GM18867 (cell line): ENCODE measurements around the gene TMEM273.

ENCODE experiments used
- ATAC-seq: cut with Tn5 transposase; IDR thresholded peaks from one replicate; pipeline ENCODE4 v1.9.1; 2021; ENCODE audit warnings: mild to moderate bottlenecking, moderate library complexity; ENCODE audit not compliant: unreplicated experiment

TMEM273 gene

GRCh38 chr10:49119746-49120145, 68.4 kb downstream of the TMEM273 start:
- no peak for ATAC-seq

- ATAC-seq, result no peak
Observed at GRCh38 chr10:49118430-49119074, 69.6 kb downstream of the TMEM273 start.

DNA sequence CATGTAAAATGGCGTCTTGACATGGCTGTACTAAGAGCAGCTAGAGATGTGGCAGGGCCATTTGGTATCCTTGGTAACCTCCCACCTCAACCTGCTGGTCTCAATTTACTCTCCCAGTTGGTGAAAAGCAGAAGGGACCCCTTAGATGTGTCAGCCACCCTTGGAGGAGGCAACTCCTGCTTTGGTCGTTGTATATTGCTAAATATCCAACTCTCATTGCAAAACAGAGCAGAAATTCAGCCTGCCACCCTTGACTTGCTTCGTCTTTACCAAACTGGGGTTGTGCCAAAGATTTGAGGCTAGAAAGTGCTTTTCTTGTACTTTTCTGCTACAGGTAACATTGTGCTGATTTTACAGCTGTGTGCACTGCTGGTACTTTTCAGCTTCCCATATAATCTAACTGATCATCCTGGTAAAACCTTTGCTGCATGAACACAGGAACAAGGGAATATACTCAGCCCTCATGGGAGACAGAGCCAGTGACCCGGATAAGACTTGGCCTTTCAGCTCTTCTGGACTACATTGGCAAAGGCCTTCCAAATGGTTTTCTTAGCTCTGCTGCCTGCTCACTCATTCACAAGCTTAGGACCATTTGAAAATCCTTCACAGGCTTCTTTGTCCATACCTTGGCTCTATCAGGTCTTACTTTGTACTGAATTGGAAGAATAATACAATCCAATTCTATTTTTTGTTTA, 70.7 kb downstream of the TMEM273 start:
- ATAC-seq, result no peak

GRCh38 chr10:49116509-49117375, 71.4 kb downstream of the TMEM273 start:
- no peak for ATAC-seq

- ATAC-seq, result no peak
Observed at GRCh38 chr10:49115796-49116508, 72.2 kb downstream of the TMEM273 start.

GRCh38 chr10:49115015-49115795, 73.0 kb downstream of the TMEM273 start, which contains the start of gene VSTM4:
TSS of gene VSTM4 (minus strand) at chr10:49115522. CDS start at chr10:49115485, 37 bp downstream.
- ATAC-seq, result no peak

DNA sequence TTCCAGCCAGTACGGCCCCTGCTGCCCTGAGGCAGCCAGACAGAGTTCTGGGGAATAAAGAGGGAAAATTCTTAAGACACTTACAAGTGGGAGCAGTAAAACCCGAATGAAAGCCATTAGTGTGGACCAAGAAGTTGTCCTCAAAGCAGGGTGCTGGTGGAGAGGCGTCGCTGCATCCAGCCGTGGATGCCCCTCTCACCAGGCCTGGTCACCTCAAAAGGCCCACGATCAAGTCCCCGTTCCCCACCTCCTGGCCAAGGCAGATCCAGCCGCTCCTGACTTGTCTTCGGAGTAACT, 73.5 kb downstream of the TMEM273 start:
- no peak for ATAC-seq

- ATAC-seq, result no peak
Observed at GRCh38 chr10:49113741-49114141, 74.5 kb downstream of the TMEM273 start.

GRCh38 chr10:49112851-49113250, 75.3 kb downstream of the TMEM273 start:
- ATAC-seq, result no peak

GRCh38 chr10:49112098-49112497, 76.1 kb downstream of the TMEM273 start:
- no peak for ATAC-seq

- no peak for ATAC-seq
Observed at GRCh38 chr10:49111320-49111698, 76.9 kb downstream of the TMEM273 start.

DNA sequence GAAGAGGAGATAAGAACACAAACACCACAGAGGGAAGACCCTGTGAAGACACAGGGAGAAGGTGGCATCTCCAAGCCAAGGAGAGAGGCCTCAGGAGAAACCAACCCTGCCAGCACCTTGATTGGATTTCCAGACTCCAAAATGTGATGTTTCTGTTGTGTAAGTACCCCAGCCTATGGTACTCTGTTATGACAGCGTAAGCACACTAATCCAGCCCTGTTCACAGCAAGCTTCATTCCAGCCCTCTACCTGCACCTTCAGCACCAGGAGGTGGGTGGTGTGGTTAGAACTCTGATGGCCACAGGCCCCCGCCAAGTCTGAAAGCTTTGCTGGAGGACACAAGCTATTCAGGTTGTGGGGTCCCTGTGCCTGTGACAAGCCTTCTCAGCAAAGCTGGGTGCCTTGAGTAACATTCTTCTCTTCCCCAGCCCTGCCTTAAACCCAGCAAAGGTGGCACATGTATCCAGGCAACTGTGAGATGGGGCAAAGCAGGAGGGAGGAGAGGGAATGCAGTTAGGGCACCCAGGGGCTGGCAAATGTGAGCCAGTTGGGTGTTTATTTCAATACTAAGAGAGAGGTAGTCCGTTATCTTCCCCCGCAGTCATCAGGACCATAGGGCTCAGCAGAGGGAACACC, 77.4 kb downstream of the TMEM273 start:
- no peak for ATAC-seq

- ATAC-seq, result no peak
Observed at GRCh38 chr10:49109669-49110340, 78.4 kb downstream of the TMEM273 start.

DNA sequence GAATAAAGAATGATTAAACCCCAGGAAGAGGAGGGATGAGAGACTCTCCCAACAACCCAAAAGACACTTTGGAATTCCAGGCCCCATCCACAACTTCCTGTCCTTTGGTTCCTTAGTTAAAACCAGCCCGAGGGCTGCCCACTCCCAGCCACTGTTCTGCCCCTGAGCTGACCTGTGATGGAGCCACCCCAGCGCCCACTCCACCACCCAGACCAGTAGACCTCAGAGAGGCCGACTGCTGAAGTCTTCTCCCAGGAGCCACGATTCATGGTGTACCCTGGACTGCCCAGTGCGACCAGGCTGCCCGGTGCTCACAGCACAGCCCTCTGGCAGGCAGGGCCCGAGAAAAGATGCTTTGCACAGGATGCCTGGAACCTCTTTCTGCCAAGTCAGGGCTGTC, 79.5 kb downstream of the TMEM273 start:
- ATAC-seq, result no peak

DNA sequence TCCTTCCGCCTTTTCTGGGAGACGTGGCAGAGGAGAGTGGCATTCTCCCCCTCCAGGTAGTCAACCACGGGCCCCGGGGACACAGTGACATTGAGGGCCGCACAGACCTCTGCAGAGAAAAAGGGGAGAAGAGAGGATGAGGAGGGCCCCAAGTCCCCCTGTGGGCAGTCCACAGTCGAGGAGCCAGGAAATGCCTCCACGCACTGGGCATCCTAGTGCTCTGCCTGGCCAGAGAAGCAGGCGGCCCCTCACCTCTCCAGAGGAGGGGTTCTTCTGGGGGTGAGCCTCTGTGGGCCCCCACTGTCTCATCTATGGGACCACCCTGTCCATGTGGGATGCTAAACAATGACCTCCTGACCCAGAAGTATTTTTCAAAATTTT, 80.3 kb downstream of the TMEM273 start:
- no peak for ATAC-seq

DNA sequence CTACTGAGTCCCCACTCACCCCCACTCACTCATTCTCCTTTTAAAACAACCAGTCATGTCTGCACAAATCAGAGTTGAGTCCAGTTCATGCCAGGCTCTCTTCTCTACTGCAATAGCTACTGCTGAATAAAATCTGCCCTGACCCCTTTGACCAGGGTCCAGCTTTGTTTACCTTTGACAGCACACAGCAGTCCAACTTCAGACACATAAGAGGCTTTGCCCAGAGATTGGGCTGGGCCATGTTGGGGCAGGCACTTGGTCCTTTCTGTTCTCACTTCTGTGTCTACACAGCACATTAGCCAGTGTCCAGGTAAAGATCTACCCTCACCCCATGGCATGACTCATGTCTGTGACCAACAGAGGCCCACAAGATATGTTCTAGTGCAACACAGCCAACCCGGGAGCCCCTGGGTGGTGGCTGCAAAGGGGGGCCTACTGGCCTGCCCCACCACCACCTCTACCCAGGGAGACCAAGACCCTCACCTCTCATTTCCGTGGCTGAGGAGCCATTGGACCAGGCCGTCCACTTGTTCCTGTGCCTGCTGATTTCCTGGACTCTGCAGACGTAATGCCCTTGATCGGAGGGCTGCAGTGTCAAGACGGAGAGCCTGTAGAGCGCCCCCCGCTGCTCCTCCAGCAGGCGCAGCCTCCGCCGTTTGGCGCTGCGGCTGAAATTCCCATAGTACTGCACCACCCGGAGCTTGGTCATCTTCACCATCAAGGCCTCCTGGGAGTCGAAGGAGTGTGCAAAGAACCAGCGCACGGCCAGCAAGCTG, 80.9 kb downstream of the TMEM273 start:
- no peak for ATAC-seq

- ATAC-seq, result no peak
Observed at GRCh38 chr10:49106451-49106850, 81.7 kb downstream of the TMEM273 start.

DNA sequence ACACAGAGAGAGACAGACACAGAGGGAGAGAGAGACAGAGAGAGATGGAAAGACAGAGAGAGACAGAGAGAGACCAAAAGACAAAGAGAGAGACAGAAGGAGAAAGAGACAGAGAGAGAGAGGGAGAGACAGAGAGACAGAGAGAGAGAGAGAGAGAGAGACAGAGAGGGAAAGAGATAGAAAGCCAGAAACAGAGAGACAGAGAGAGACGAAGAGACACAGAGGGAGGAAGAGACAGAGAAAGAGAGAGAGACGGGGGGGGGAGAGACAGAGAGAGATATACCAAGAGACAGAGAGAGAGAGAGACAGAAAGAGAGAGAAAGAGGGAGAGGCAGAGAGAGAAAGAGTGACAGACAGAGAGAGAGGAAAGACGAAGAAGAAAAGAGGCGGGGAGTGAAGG, 83.1 kb downstream of the TMEM273 start:
- no peak for ATAC-seq
